OCI-LY1 (cell line): ENCODE results near the gene SLC38A3.

Source experiments
- H2AFZ ChIP-seq: fragments of 200-600 bp; sonication (generic), shearing (Covaris generic); 2 replicates; pipeline ENCODE4 v1.6.0; 2014; ENCODE audit warnings: antibody characterized with exemption, mild to moderate bottlenecking, low read length
- H3F3A ChIP-seq: fragments of 200-600 bp; sonication (generic), shearing (Covaris generic); 2 replicates; pipeline ENCODE4 v1.6.0; 2014; ENCODE audit warnings: mild to moderate bottlenecking, antibody characterized with exemption, low read length, moderate library complexity; ENCODE audit not compliant: insufficient read depth
- H3K27ac ChIP-seq: fragments of 200-600 bp; sonication (generic); 2 replicates; pipeline ENCODE4 v1.5.1; 2014; ENCODE audit warnings: low read length, mixed run types, mild to moderate bottlenecking, low read depth; ENCODE audit not compliant: poor library complexity, severe bottlenecking
- H3K27me3 ChIP-seq: fragments of 200-600 bp; sonication (generic); 2 replicates; pipeline ENCODE4 v1.6.0; 2014; ENCODE audit warnings: antibody characterized with exemption, mild to moderate bottlenecking, low read length, moderate library complexity; ENCODE audit not compliant: insufficient read depth
- H3K36me3 ChIP-seq: fragments of 200-600 bp; sonication (generic); 2 replicates; pipeline ENCODE4 v1.6.1; 2014; ENCODE audit warnings: mild to moderate bottlenecking, antibody characterized with exemption, low read length, moderate library complexity, mixed read lengths; ENCODE audit not compliant: insufficient read depth
- H3K4me1 ChIP-seq: fragments of 200-600 bp; sonication (generic); 2 replicates; pipeline ENCODE4 v1.5.1; 2014; ENCODE audit warnings: mild to moderate bottlenecking, low read length, moderate library complexity; ENCODE audit not compliant: insufficient read depth, severe bottlenecking
- H3K4me2 ChIP-seq: fragments of 200-600 bp; sonication (generic), shearing (Covaris generic); 2 replicates; pipeline ENCODE4 v1.6.1; 2014; ENCODE audit warnings: low read length
- H3K4me3 ChIP-seq: fragments of 200-600 bp; sonication (generic); 2 replicates; pipeline ENCODE4 v1.5.1; 2014; ENCODE audit warnings: low read length, low read depth, mild to moderate bottlenecking, mixed read lengths; ENCODE audit not compliant: poor library complexity, severe bottlenecking
- H3K79me2 ChIP-seq: fragments of 200-600 bp; shearing (Covaris generic); 2 replicates; pipeline ENCODE4 v1.6.1; 2016; ENCODE audit warnings: mixed run types, low read length, mixed read lengths; ENCODE audit not compliant: insufficient read depth
- H3K9ac ChIP-seq: fragments of 200-600 bp; sonication (generic), shearing (Covaris generic); 2 replicates; pipeline ENCODE4 v1.6.1; 2014; ENCODE audit warnings: mild to moderate bottlenecking, low read length, mixed read lengths
- H3K9me2 ChIP-seq: fragments of 200-600 bp; sonication (generic), shearing (Covaris generic); 2 replicates; pipeline ENCODE4 v1.6.1; 2014; ENCODE audit warnings: low read depth, mild to moderate bottlenecking, low read length, mixed read lengths
- H3K9me3 ChIP-seq: fragments of 200-600 bp; shearing (Covaris generic); 2 replicates; pipeline ENCODE4 v1.6.1; 2014; ENCODE audit warnings: low read length, mixed read lengths
- H4K20me1 ChIP-seq: fragments of 200-600 bp; sonication (generic), shearing (Covaris generic); 2 replicates; pipeline ENCODE4 v1.6.0; 2016; ENCODE audit warnings: mild to moderate bottlenecking, low read length; ENCODE audit not compliant: insufficient read depth
- CTCF ChIP-seq: fragments of 200-600 bp; sonication (generic), shearing (Covaris generic); IDR thresholded peaks from 2 replicates; pipeline ENCODE4 v1.5.1; 2017; ENCODE audit warnings: mild to moderate bottlenecking, antibody characterized with exemption, low read length, moderate library complexity, mixed read lengths
- EZH2 ChIP-seq: fragments of 200-600 bp; sonication (generic), shearing (Covaris generic); IDR thresholded peaks from 2 replicates; pipeline ENCODE4 v1.8.0; 2017; ENCODE audit warnings: borderline replicate concordance, mixed run types, mild to moderate bottlenecking, antibody characterized with exemption, low read length, moderate library complexity, mixed read lengths

The SLC38A3 gene

GRCh38 chr3:50183755-50184154 lies 21.3 kb upstream of the SLC38A3 start:
- Histone ChIP-seq H4K20me1 (no peaks in the 10 kb centered on the region), H3K4me2 (no peak overlapping the region), H3K9me3 (no peaks in the 10 kb centered on the region), H3K79me2 (no peaks in the 10 kb centered on the region), H3K4me1 (no peaks in the 10 kb centered on the region), H3K4me3 (no peak overlapping the region), H3K27ac (no peak overlapping the region), H3K9ac (no peak overlapping the region), H2AFZ (no peak overlapping the region), H3K36me3 (no peaks in the 10 kb centered on the region), H3K27me3 (no peaks in the 10 kb centered on the region), H3K9me2 (no peaks in the 10 kb centered on the region), H3F3A (no peaks in the 10 kb centered on the region)
- TF ChIP-seq EZH2 = no peak
- TF ChIP-seq CTCF = no peak

- no peak overlapping the region for H3K9ac ChIP-seq
- H3K4me2 ChIP-seq = no peak overlapping the region
- H3K9me2 ChIP-seq = no peaks in the 10 kb centered on the region
- TF ChIP-seq CTCF (no peak), EZH2 (no peak)
- H3K79me2 ChIP-seq = no peaks in the 10 kb centered on the region
- H3K9me3 ChIP-seq = no peaks in the 10 kb centered on the region
- no peak overlapping the region for H2AFZ ChIP-seq
- H3F3A ChIP-seq = no peaks in the 10 kb centered on the region
- H3K4me3 ChIP-seq = no peak overlapping the region
- H4K20me1 ChIP-seq = no peaks in the 10 kb centered on the region
- H3K27me3 ChIP-seq = no peaks in the 10 kb centered on the region
- no peaks in the 10 kb centered on the region for H3K36me3 ChIP-seq
- no peak overlapping the region for H3K27ac ChIP-seq
- H3K4me1 ChIP-seq = no peaks in the 10 kb centered on the region
Measured at GRCh38 chr3:50184242-50184978, 20.7 kb upstream of the SLC38A3 start.

- no peak overlapping the region for H3K4me3 ChIP-seq
- no peak overlapping the region for H3K4me2 ChIP-seq
- H3K4me1 ChIP-seq = no peaks in the 10 kb centered on the region
- H3F3A ChIP-seq = no peaks in the 10 kb centered on the region
- H2AFZ ChIP-seq = no peak overlapping the region
- TF ChIP-seq CTCF (no peak), EZH2 (no peak)
- H4K20me1 ChIP-seq = no peaks in the 10 kb centered on the region
- H3K9me2 ChIP-seq = no peaks in the 10 kb centered on the region
- no peaks in the 10 kb centered on the region for H3K9me3 ChIP-seq
- no peaks in the 10 kb centered on the region for H3K36me3 ChIP-seq
- no peaks in the 10 kb centered on the region for H3K27me3 ChIP-seq
- H3K27ac ChIP-seq = no peak overlapping the region
- no peak overlapping the region for H3K9ac ChIP-seq
- no peaks in the 10 kb centered on the region for H3K79me2 ChIP-seq
Measured at GRCh38 chr3:50185230-50185629, 19.8 kb upstream of the SLC38A3 start.
